Chondrocyte (in vitro differentiated cells): ENCODE measurements around the gene MAPK8IP2. TPM values are rescaled to one million over a fixed set of nuclear protein-coding genes. Genes with fewer than 3 reads are reported as not detected.

Experiments
- DNase-seq: peaks from one replicate; pipeline ENCODE4 v3.0.0; 2021; ENCODE audit warnings: mixed read lengths, low spot score
- H3K27ac Mint-ChIP-seq: one replicate; pipeline ENCODE4 v1.8.0; 2021; ENCODE audit warnings: mild to moderate bottlenecking, moderate library complexity, mixed read lengths; ENCODE audit not compliant: unreplicated experiment
- H3K27me3 Mint-ChIP-seq: 2 replicates; pipeline ENCODE4 v1.8.0; 2021; ENCODE audit warnings: low read depth, mixed read lengths
- H3K36me3 Mint-ChIP-seq: 2 replicates; pipeline ENCODE4 v1.8.0; 2021; ENCODE audit warnings: low read depth, mixed read lengths
- H3K4me1 Mint-ChIP-seq: 2 replicates; pipeline ENCODE4 v1.8.0; 2021; ENCODE audit warnings: low read depth, mild to moderate bottlenecking, mixed read lengths
- H3K4me3 Mint-ChIP-seq: one replicate; pipeline ENCODE4 v1.8.0; 2021; ENCODE audit warnings: mild to moderate bottlenecking, moderate library complexity, mixed read lengths; ENCODE audit not compliant: unreplicated experiment
- H3K9me3 Mint-ChIP-seq: 2 replicates; pipeline ENCODE4 v1.8.0; 2021; ENCODE audit warnings: low read depth, mixed read lengths
- CTCF ChIP-seq: fragments of 200-600 bp; sonication (generic); IDR thresholded peaks from 2 replicates; pipeline ENCODE4 v1.5.0; 2021; ENCODE audit warnings: antibody characterized with exemption, mild to moderate bottlenecking, moderate library complexity
- total RNA-seq: library from RNA; stranded (reverse); gene quantifications from 3 replicates; pipeline ENCODE4 v1.2.1, GENCODE V29; 2021

MAPK8IP2 gene
- total RNA-seq, 1 donor from 2014 or later = 4.1 TPM

- H3K4me3 Mint-ChIP-seq = no peak overlapping the region
- peaks cover 7% of the 10 kb centered on the region for H3K27me3 Mint-ChIP-seq
- no peaks in the 10 kb centered on the region for H3K4me1 Mint-ChIP-seq
- DNase-seq = peak; percentile 58
- no peaks in the 10 kb centered on the region for H3K9me3 Mint-ChIP-seq
- TF ChIP-seq CTCF = no peak
- H3K36me3 Mint-ChIP-seq = no peaks in the 10 kb centered on the region
- no peak overlapping the region for H3K27ac Mint-ChIP-seq
Measured at GRCh38 chr22:50608996-50609395, 8.4 kb downstream of the MAPK8IP2 start.

- Mint-ChIP-seq H3K36me3 (no peaks in the 10 kb centered on the region), H3K27ac (no peak overlapping the region), H3K27me3 (peaks cover 9% of the 10 kb centered on the region), H3K4me3 (no peak overlapping the region), H3K9me3 (no peaks in the 10 kb centered on the region), H3K4me1 (no peaks in the 10 kb centered on the region)
- peak; percentile 74 for DNase-seq
- TF ChIP-seq CTCF = no peak
Measured at GRCh38 chr22:50609599-50609998, 9.0 kb downstream of the MAPK8IP2 start.

- no peak overlapping the region for H3K27ac Mint-ChIP-seq
- H3K4me3 Mint-ChIP-seq = no peak overlapping the region
- no peaks in the 10 kb centered on the region for H3K4me1 Mint-ChIP-seq
- H3K27me3 Mint-ChIP-seq = peaks cover 9% of the 10 kb centered on the region
- peak; percentile 75 for DNase-seq
- TF ChIP-seq CTCF = no peak
- H3K36me3 Mint-ChIP-seq = no peaks in the 10 kb centered on the region
- H3K9me3 Mint-ChIP-seq = no peaks in the 10 kb centered on the region
Measured at GRCh38 chr22:50610041-50610451, 9.5 kb downstream of the MAPK8IP2 start.

DNA sequence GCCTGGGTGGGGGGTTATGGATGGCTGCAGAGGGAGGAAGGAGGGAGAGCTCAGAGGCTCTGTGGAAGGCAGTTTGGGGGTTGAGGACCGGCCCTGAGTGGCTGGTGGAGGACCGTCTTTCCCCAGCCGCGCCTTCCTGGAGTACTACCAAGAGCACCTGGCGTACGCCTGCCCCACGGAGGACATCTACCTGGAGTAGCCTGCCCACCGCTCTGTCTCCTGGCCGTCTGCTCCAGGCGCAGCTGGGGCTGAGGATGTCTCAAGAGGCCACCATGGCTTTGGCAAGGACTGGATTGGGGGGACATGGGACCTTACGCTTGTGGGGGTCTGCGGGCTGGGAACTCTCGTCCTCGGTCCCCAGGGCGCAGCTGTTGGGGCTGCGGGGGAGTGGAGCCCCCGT is 10.0 kb downstream of the MAPK8IP2 start:
- no peak for TF ChIP-seq CTCF
- H3K9me3 Mint-ChIP-seq = no peaks in the 10 kb centered on the region
- no peaks in the 10 kb centered on the region for H3K36me3 Mint-ChIP-seq
- H3K27ac Mint-ChIP-seq = no peak overlapping the region
- peaks cover 9% of the 10 kb centered on the region for H3K27me3 Mint-ChIP-seq
- H3K4me3 Mint-ChIP-seq = no peak overlapping the region
- H3K4me1 Mint-ChIP-seq = no peaks in the 10 kb centered on the region
- DNase-seq = no peak

DNA sequence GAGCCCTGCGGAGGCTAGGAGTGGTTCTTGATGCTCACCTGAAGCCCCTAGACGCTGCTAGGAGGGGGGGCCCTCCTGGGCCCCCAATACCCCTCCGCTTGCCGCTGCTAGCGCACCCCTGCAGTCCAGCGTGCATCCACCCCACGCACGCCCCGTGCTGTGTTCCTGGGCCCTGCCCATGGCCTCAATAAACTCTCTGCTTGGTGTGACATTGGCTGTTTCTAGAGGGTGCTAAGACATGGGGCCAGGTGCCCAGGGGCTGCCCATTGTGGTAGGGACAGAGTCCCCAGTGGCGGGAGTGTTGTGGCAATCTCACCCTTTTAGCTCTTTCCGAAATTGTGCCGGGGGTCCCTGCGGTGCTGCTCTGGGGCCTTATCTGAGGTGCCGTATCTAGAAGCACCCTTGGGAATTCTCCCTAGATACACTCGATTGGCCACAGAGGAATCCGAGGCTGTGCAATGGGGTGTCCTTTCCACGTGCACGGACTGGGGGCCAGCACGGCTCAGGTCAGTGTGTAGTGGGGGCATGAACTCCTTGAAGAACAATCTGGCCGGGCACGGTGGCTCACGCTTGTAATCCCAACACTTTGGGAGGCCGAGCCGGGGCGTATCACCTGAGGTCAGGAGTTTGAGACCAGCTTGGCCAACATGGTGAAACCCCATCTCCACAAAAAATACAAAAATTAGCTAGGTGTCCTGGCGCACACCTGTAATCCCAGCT is 10.9 kb downstream of the MAPK8IP2 start:
- peaks cover 9% of the 10 kb centered on the region for H3K27me3 Mint-ChIP-seq
- no peak overlapping the region for H3K27ac Mint-ChIP-seq
- no peaks in the 10 kb centered on the region for H3K4me1 Mint-ChIP-seq
- no peaks in the 10 kb centered on the region for H3K36me3 Mint-ChIP-seq
- no peak for DNase-seq
- H3K9me3 Mint-ChIP-seq = no peaks in the 10 kb centered on the region
- no peak for TF ChIP-seq CTCF
- no peak overlapping the region for H3K4me3 Mint-ChIP-seq
